MM.1S (cell line): ENCODE results near the gene TAGLN3.

Source experiments
- DNase-seq: peaks from one replicate; pipeline ENCODE4 v3.0.0-alpha.2; 2015
- H2AFZ ChIP-seq: fragments of 300-600 bp; sonication (generic); 2 replicates; pipeline ENCODE4 v1.6.0; 2016; ENCODE audit warnings: antibody characterized with exemption, low read length
- H3F3A ChIP-seq: fragments of 300-600 bp; sonication (generic); 2 replicates; pipeline ENCODE4 v1.6.1; 2016; ENCODE audit warnings: mild to moderate bottlenecking, antibody characterized with exemption, low read length, moderate library complexity, mixed read lengths; ENCODE audit not compliant: insufficient read depth
- H3K27ac ChIP-seq: fragments of 300-600 bp; sonication (generic); 2 replicates; pipeline ENCODE4 v1.5.1; 2016; ENCODE audit warnings: mild to moderate bottlenecking, low read length
- H3K27me3 ChIP-seq: fragments of 300-600 bp; sonication (generic); replicated peaks from 2 replicates; pipeline ENCODE4 v1.6.0; 2016; ENCODE audit warnings: low read length; ENCODE audit not compliant: insufficient read depth
- H3K36me3 ChIP-seq: fragments of 300-600 bp; sonication (generic); replicated peaks from 2 replicates; pipeline ENCODE4 v1.6.1; 2016; ENCODE audit warnings: mild to moderate bottlenecking, low read length, mixed read lengths; ENCODE audit not compliant: insufficient read depth
- H3K4me1 ChIP-seq: fragments of 300-600 bp; sonication (generic); 2 replicates; pipeline ENCODE4 v1.6.1; 2016; ENCODE audit warnings: low read length, mixed read lengths
- H3K4me2 ChIP-seq: fragments of 300-600 bp; sonication (generic); 2 replicates; pipeline ENCODE4 v1.6.0; 2016; ENCODE audit warnings: low read depth, low read length
- H3K4me3 ChIP-seq: fragments of 300-600 bp; sonication (generic); 2 replicates; pipeline ENCODE4 v1.5.1; 2016; ENCODE audit warnings: low read length, mixed read lengths
- H3K79me2 ChIP-seq: fragments of 300-600 bp; sonication (generic); 2 replicates; pipeline ENCODE4 v1.6.1; 2016; ENCODE audit warnings: mixed run types, low read length, mixed read lengths
- H3K9ac ChIP-seq: fragments of 300-600 bp; sonication (generic); 2 replicates; pipeline ENCODE4 v1.6.1; 2016; ENCODE audit warnings: low read length, mixed read lengths
- H3K9me2 ChIP-seq: fragments of 300-600 bp; sonication (generic); replicated peaks from 2 replicates; pipeline ENCODE4 v1.6.1; 2016; ENCODE audit warnings: mild to moderate bottlenecking, low read length, mixed read lengths; ENCODE audit not compliant: insufficient read depth
- H3K9me3 ChIP-seq: fragments of 300-600 bp; sonication (generic); replicated peaks from 2 replicates; pipeline ENCODE4 v1.6.1; 2016; ENCODE audit warnings: mild to moderate bottlenecking, low read length, mixed read lengths; ENCODE audit not compliant: insufficient read depth
- H4K20me1 ChIP-seq: fragments of 300-600 bp; sonication (generic); 2 replicates; pipeline ENCODE4 v1.6.1; 2016; ENCODE audit warnings: mild to moderate bottlenecking, low read length, moderate library complexity, mixed read lengths; ENCODE audit not compliant: insufficient read depth
- EZH2 ChIP-seq: fragments of 300-600 bp; sonication (generic); optimal IDR thresholded peaks from 2 replicates; pipeline ENCODE3; 2017; ENCODE audit warnings: low read depth, mild to moderate bottlenecking, antibody characterized with exemption, low read length, mixed read lengths
- EZH2phosphoT487 ChIP-seq: fragments of 300-600 bp; sonication (generic); IDR thresholded peaks from 2 replicates; pipeline ENCODE4 v1.6.1; 2018; ENCODE audit warnings: antibody characterized with exemption, low read length
- TF ChIP-seq, protein P1 (sequence below): fragments of 300-600 bp; sonication (generic); IDR thresholded peaks from 2 replicates; pipeline ENCODE4 v1.5.1; 2016; ENCODE audit warnings: antibody characterized with exemption, low read length, mixed read lengths

TAGLN3 gene

DNA sequence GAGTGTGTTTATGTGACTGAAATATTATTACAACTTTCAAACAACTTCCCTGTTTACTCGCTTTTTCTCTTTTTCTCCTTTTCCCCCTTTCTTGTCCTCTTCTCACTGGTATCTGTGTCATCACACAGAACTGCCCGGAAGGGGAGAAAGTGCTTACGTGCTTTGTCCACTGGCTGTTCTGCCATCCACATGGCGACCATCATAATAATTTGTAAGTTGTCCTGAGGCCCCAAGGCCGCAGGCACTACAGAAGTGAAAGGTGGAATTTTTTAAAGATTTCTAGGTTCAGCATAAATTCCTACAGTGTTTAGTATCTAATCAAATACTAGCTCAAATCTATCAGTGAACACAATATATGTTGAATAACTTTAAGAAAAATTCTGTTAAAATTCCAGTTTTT lies 46.6 kb upstream of the TAGLN3 start:
- DNase-seq: no peak
- H3K4me1 ChIP-seq: no peaks in the 10 kb centered on the region
- H3K9me2 ChIP-seq: no peaks in the 10 kb centered on the region
- no peaks in the 10 kb centered on the region for H3F3A ChIP-seq
- no peaks in the 10 kb centered on the region for H3K9me3 ChIP-seq
- H3K79me2 ChIP-seq: no peaks in the 10 kb centered on the region
- no peaks in the 10 kb centered on the region for H3K27me3 ChIP-seq
- H2AFZ ChIP-seq: no peak overlapping the region
- H3K27ac ChIP-seq: no peak overlapping the region
- H3K4me3 ChIP-seq: no peak overlapping the region
- no peak overlapping the region for H3K4me2 ChIP-seq
- H4K20me1 ChIP-seq: no peaks in the 10 kb centered on the region
- H3K36me3 ChIP-seq: no peaks in the 10 kb centered on the region
- TF ChIP-seq, protein P1, sequence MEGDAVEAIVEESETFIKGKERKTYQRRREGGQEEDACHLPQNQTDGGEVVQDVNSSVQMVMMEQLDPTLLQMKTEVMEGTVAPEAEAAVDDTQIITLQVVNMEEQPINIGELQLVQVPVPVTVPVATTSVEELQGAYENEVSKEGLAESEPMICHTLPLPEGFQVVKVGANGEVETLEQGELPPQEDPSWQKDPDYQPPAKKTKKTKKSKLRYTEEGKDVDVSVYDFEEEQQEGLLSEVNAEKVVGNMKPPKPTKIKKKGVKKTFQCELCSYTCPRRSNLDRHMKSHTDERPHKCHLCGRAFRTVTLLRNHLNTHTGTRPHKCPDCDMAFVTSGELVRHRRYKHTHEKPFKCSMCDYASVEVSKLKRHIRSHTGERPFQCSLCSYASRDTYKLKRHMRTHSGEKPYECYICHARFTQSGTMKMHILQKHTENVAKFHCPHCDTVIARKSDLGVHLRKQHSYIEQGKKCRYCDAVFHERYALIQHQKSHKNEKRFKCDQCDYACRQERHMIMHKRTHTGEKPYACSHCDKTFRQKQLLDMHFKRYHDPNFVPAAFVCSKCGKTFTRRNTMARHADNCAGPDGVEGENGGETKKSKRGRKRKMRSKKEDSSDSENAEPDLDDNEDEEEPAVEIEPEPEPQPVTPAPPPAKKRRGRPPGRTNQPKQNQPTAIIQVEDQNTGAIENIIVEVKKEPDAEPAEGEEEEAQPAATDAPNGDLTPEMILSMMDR: no peak
- TF ChIP-seq EZH2 (no peak), EZH2phosphoT487 (no peak)
- no peak overlapping the region for H3K9ac ChIP-seq

- TF ChIP-seq EZH2phosphoT487 (no peak), EZH2 (no peak)
- TF ChIP-seq, protein P1: no peak
- no peak overlapping the region for H2AFZ ChIP-seq
- no peak for DNase-seq
- H3K9me3 ChIP-seq: no peaks in the 10 kb centered on the region
- H3K9ac ChIP-seq: no peak overlapping the region
- no peak overlapping the region for H3K4me3 ChIP-seq
- no peaks in the 10 kb centered on the region for H3F3A ChIP-seq
- no peaks in the 10 kb centered on the region for H3K4me1 ChIP-seq
- no peaks in the 10 kb centered on the region for H3K9me2 ChIP-seq
- no peak overlapping the region for H3K27ac ChIP-seq
- no peaks in the 10 kb centered on the region for H3K36me3 ChIP-seq
- no peaks in the 10 kb centered on the region for H3K79me2 ChIP-seq
- H3K4me2 ChIP-seq: no peak overlapping the region
- no peaks in the 10 kb centered on the region for H3K27me3 ChIP-seq
- H4K20me1 ChIP-seq: no peaks in the 10 kb centered on the region
Observed at GRCh38 chr3:111952866-111953450, 45.8 kb upstream of the TAGLN3 start.

GRCh38 chr3:111954228-111954990 lies 44.3 kb upstream of the TAGLN3 start:
- Histone ChIP-seq H3K79me2 (no peaks in the 10 kb centered on the region), H3K4me2 (no peak overlapping the region), H3K4me1 (no peaks in the 10 kb centered on the region), H3K27me3 (no peaks in the 10 kb centered on the region), H3K9me2 (no peaks in the 10 kb centered on the region), H3K9me3 (no peaks in the 10 kb centered on the region), H3K9ac (no peak overlapping the region), H3K27ac (no peak overlapping the region), H3K36me3 (no peaks in the 10 kb centered on the region), H2AFZ (no peak overlapping the region), H3F3A (no peaks in the 10 kb centered on the region), H3K4me3 (no peak overlapping the region), H4K20me1 (no peaks in the 10 kb centered on the region)
- DNase-seq: no peak
- TF ChIP-seq EZH2: no peak
- TF ChIP-seq, protein P1: no peak
- TF ChIP-seq EZH2phosphoT487: no peak
